T1000 (cell line): ENCODE measurements around the gene DTNB.
"Not testable (repeated sequence)": the region's sequence is repeated elsewhere in the genome, so short reads cannot be mapped to it uniquely, and the experiment has no call there.

Source experiments
- DNase-seq: peaks from one replicate; lab custom pipeline; 2025; ENCODE audit warnings: mixed read lengths; lab: John Stamatoyannopoulos, UW

DTNB gene

GRCh38 chr2:25544445-25544844, 128.9 kb downstream of the DTNB start:
- no peak for DNase-seq

- DNase-seq: no peak
Observed at GRCh38 chr2:25543939-25544338, 129.4 kb downstream of the DTNB start.

- DNase-seq: no peak
Observed at GRCh38 chr2:25541378-25541777, 132.0 kb downstream of the DTNB start.

- DNase-seq: no peak
Observed at GRCh38 chr2:25539136-25539535, 134.2 kb downstream of the DTNB start.

- DNase-seq: no peak
Observed at GRCh38 chr2:25537526-25537925, 135.9 kb downstream of the DTNB start.

- not testable (repeated sequence) for DNase-seq
Observed at GRCh38 chr2:25535411-25536289, 137.7 kb downstream of the DTNB start.

- DNase-seq: not testable (repeated sequence)
Observed at GRCh38 chr2:25534937-25535336, 138.4 kb downstream of the DTNB start.

- DNase-seq: no peak
Observed at GRCh38 chr2:25534455-25534854, 138.9 kb downstream of the DTNB start.

- DNase-seq: not testable (repeated sequence)
Observed at GRCh38 chr2:25533771-25534170, 139.6 kb downstream of the DTNB start.

GRCh38 chr2:25532521-25532920, 140.9 kb downstream of the DTNB start:
- DNase-seq: no peak

- no peak for DNase-seq
Observed at GRCh38 chr2:25529034-25529433, 144.3 kb downstream of the DTNB start.

- DNase-seq: no peak
Observed at GRCh38 chr2:25528173-25528572, 145.2 kb downstream of the DTNB start.

- no peak for DNase-seq
Observed at GRCh38 chr2:25524507-25524906, 148.9 kb downstream of the DTNB start.

- DNase-seq: no peak
Observed at GRCh38 chr2:25523060-25523459, 150.3 kb downstream of the DTNB start.

GRCh38 chr2:25521665-25522387, 151.6 kb downstream of the DTNB start:
- DNase-seq: no peak

GRCh38 chr2:25521126-25521525, 152.3 kb downstream of the DTNB start:
- no peak for DNase-seq

- DNase-seq: no peak
Observed at GRCh38 chr2:25517701-25518100, 155.7 kb downstream of the DTNB start.

- no peak for DNase-seq
Observed at GRCh38 chr2:25514043-25514637, 159.2 kb downstream of the DTNB start.

- DNase-seq: no peak
Observed at GRCh38 chr2:25512707-25513106, 160.7 kb downstream of the DTNB start.

- no peak for DNase-seq
Observed at GRCh38 chr2:25506226-25506625, 167.2 kb downstream of the DTNB start.

- DNase-seq: no peak
Observed at GRCh38 chr2:25505622-25506021, 167.8 kb downstream of the DTNB start.

GRCh38 chr2:25505182-25505581, 168.2 kb downstream of the DTNB start:
- no peak for DNase-seq

GRCh38 chr2:25504266-25504665, 169.1 kb downstream of the DTNB start:
- no peak for DNase-seq
